Inferior parietal cortex (tissue), 1 donor: ENCODE data around the gene MGRN1.

ENCODE experiments used
- DNase-seq: peaks from one replicate; pipeline ENCODE4 v3.0.0-alpha.2; 2016; ENCODE audit errors: extremely low spot score

Gene MGRN1

DNA sequence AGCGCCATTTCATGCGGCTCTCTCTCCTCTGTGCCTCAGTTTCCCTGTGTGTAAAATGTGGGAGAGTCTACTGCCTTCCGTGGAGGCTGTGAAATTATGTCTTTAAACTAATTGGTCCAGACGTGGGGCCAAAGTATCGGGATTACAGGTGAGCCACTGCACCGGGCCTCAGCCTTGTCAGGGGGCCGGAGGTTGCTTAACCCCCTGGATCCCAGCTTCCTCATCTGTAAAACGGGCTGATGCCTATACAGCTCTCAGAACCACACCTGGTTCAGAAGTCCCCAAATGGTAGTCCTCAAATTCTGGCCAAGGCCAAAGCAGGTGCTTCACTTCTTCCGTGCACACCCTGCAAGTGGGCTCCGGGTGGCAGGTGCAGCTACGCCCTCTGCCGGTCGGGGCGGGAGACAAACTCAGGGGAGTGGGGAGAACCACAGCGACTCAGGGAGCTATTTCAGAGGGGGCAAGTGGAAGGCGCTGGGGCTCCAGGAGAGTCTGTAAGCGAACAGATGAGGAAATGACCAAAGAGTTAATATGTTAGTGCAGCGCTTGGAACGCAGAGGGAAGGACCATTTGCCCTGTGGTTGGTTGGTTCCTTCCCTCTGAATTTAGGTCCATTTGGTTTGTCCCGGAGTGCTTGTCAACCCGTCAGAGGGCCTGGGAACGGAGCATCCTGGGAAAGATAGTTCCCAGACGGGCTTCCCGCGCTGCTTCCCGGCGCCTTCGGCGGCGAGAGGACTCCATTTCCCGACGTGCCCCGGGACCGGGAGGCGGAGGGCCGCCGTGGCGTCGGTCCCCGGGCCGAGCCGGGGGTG, at the start of gene MGRN1:
TSS of gene MGRN1 (plus strand) at position 812 of the 812 bp plus-strand sequence. CDS start 135 bp downstream, outside the sequence.
- DNase-seq = peak; percentile 96

DNA sequence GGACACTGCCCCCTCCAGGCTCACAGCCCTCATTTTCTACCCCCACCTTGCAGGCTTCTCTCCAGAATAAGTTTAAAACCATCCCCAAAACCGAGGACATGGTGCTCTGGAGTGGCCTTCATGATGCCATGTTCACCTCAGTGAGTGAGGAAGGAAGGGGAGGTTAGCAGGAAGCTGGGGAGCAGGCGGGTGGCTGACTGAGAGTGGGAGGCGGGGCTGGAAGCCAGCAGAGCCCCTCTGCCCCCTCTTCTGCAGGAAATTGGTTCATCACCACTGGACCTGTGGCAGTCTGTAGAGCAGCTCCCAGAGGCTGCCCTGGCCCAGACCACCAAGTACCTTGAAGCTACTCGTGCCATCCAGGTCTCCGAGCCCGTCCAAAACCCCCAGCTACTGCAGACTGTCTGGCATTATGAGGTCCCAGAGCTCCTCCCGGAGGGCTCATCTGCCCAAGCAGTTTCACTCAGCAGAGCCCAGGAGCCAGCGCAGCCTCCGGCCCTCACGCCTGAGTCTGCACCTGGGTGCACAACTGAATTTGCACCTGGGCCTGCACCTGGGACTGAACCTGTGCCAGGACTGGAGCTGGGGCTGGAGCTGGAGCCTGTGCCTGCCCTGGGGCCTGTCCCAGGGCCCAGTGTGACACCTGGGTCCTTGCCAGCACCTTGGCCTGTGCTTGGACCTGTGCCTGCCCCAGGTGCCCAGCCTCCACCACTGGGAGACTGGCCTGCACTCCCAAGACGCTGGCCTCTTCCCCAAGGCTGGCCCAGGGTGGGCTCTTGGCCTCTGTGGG, 49.5 kb upstream of the MGRN1 start:
- DNase-seq = no peak

DNA sequence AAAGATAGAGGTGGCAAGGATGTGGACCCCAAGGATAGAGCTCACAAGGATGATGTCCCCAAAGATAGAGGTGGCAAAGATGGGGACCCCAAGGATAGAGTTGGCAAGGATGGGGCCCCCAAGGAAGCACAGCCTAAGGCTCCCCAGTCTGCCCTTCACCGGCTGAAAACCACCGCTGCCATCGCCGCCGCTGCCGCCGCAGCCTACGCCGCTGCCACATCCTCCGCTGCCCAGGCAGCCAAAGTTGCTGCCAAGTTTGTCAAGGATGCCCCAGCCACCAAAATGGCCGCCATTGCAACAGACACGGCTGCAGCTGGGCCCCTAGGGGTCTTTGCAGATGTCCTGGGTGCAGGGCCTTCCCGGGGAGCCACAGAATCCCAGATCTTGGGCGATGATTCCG, 48.6 kb upstream of the MGRN1 start:
- no peak for DNase-seq

DNA sequence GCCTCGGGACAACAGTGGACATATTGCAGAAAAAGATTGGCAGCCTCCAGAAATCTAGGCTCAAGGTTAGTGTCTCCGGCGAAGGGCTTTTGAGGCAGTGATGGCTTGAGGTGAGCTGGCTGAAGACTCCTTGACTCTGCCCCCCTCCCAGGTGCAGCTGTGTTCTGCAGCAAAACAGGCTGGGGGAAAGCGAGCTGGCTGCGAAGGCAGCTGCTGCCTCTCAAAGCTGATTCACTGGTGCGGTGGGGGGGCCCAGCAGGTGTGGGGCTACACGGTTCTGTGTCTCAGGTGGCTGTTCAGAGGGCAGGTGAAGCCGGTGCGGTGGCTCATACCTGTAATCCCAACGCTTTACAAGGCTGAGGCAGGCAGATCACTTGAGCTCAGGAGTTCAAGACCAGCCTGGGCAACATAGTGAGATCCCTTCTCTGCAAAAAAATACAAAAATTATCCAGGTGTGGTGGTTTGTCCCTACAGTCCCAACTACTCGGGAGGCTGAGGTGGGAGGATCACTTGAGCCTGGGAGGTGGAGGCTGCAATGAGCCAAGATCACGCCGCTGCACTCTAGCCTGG, 45.6 kb upstream of the MGRN1 start:
- no peak for DNase-seq

DNA sequence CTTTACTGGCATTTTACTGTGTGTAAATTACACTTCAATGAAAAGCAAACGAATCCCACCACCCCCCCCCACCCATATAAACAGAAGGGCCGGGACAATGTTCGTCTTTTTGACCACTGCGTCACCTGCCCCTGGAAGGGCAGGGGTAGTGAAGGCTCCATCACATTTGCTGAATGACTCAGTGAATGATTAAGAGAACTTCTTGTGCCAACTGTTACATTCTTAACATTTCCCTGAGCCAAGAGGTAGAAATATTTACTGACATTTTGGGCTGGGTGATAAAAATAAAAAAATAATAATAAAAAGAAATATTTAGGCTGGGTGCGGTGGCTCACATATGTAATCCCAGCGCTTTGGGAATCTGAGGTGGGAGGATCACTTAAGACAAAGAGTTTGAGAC, 44.4 kb upstream of the MGRN1 start:
- DNase-seq = no peak

DNA sequence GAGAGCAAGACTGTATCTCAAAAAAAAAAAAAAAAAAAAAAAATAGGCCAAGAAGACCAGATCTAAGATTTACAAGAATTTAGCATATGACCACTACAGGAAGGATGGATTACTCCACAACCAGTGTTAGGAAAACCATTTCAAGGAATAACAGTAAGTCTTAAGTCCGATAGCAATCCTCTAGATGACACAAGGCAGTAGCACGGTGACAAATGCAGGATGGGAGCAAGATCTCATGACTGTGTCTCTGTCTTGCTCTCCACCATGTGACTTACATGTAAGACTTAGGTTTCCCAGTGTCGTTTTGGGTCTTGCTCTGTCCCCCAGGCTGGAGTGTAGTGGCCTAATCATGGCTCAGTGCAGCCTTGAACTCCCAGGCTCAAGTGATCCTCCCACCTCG, 40.7 kb upstream of the MGRN1 start:
- no peak for DNase-seq

DNA sequence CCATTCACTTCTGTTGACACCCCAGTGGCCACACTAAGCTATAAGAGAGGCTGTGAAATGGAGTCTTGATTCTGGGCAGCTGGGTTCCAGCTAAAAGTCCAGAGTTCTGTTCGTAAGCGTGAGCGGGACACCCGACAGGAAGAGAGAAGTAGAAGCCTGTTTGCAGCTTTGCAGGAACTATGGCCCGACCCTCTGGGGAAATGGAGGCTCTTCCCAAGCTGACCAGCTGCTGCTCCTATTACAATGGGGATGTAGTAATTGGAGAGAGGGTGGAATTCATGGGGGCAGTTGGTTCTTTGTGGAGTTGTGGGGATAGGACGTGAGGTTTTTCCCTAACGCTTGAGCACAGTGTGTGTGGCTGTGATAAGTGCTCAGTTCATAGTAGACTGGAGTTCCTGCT, 38.3 kb upstream of the MGRN1 start:
- DNase-seq = no peak

DNA sequence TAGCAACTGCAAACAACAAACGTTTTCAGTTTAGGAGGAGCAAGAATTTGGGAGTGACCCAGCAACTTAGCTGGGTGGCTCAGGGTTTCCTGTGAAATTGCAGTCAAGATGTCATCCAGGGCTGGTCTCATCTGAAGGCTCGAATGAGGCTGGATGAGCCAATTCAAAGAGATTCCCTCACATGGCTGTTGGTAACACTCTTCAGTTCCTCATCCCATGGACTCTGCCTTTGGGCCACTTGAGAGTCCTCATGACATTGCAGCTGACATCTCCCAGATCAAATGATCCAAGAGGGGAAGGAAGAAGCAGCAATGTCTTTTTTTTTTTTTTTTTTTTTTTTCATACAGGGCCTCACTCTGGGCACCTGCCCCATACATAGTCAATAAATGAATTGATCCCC, 36.2 kb upstream of the MGRN1 start:
- DNase-seq = no peak

DNA sequence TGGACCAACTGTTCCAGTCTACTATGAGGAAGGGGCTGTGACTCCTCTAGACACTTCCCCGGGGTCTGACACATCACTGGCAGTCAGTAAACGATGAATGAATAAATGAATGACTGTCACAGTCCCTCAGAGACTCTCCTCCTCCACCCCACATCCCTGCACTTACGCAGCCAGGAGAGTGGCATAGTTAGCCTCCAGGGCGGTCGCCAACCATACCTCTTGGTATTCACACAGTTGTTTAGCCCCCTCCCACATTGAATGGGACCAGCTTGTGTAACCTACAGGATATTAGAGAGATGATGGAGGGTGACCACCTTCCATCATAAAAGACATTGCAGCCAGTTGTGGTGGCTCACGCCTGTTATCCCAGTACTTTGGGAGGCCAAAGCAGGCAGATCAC, 35.7 kb upstream of the MGRN1 start:
- no peak for DNase-seq

DNA sequence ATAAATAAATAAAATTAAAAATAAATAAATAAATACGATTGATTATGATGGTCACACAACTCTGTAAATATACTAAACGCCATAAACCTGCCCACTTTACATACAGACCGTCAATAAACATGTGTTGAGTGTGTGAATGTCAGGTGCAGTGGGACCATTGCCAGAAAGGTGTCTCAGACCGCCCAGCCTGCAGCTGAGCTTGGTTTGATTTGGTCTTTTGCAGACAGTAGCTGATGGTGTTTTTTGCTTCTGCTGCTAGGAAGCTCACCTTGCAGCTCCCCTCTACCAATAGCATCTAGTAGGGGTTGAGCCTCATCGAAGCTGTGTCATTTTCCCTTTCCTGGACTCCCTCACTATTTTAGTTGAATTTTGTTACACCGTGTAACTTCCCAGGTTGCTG, 33.4 kb upstream of the MGRN1 start:
- DNase-seq = no peak

DNA sequence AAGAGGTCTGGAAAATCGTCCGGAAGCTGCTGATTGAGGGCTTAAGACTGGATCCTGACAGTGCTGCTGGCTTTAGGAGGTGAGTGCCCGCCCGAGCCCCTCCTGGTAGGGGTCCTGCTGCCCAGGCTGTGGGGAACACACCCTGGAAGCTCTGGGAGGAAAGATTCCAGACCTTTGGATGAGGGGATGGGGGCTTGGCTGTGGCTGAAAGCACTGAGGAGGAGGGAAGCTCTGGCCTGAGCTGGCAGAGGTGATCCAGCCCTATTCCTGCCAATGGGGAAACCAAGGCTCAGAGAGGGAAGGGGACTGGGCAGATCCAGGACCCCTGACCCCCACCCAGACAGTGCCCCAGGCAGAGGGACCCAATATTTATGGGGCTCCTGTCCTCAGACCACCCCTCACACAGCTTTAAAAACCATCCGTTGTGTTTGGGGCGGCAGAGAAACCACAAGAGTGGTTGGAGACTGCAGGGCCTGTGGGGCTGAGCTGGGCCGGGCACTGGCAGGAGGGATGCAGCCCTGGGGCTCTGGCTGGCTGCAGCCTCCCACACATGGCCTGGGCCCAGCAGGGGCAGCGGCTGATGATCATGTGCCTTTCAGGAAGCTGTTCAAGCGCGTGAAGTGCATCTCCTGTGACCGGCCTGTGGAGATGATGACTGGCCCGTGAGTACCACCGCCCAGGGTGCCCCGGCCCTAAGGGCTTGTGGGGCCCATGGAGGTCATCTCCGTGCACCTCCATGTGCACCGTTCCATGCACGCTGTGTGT, 32.7 kb upstream of the MGRN1 start:
- DNase-seq = no peak

DNA sequence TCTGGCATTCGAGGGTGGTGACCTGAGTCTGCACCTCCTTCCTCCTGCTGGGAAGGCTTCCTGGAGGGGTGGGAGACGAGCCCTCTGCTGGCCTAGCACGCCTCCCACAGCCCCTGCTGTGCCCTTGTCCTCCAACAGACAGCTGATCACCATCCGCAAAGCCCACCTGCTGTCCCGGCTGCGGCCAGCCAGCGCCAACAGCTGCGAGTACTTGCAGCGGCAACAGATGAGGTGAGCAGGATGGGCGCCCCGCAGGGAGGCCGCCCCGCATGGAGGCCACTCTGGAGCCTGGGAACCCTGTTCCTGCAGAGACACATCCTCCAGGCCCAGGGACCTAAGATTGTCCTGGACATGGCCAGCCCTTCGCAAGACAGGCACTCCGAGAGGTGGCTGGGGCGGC, 31.5 kb upstream of the MGRN1 start:
- no peak for DNase-seq

DNA sequence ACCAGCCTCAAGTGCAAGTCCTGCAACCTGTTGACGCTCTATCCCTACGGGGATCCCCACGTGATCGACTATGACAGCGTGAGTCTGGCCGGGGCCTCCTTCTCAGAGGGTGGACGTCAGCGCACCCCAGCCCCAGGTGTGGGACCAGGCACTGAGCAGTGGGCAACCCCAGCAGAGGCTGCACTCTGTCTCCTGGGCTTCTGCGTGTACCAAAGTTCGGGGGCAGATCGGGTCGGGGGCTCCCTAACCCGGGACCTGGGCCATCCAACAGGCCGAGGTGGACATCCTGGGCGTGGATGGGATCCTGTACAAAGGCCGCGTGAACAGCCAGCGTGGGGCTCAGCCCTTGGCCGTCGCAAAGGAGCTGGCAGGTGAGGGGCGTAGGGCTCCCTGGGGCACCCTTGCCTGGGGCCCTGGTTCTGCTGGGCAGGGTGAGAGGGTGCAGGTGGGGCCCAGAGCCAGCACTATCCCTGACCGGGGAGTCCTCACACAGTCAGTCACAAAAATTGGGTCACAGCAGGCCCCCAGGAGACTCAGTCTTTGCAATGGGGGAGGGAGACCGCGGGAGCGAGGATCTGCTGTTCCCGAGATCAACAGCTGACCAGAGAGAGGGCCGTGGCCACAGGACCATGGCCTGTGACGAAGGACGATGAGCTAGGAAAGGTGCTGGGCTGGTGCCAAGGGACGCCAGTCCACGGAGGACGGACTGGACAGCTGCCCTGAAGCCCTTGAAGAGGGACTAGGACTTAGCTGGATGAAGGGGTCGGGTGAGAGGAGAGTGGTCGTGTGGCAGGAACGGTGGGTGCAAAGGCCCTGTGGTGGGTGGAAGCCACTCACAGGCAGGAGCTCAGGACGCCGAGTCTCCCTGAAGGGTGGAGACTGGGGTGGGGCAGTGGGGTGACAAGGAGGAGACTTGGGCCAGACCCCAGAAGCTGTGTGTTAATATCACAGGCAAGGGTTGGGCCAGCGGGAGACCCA, 29.9 kb upstream of the MGRN1 start:
- no peak for DNase-seq

DNA sequence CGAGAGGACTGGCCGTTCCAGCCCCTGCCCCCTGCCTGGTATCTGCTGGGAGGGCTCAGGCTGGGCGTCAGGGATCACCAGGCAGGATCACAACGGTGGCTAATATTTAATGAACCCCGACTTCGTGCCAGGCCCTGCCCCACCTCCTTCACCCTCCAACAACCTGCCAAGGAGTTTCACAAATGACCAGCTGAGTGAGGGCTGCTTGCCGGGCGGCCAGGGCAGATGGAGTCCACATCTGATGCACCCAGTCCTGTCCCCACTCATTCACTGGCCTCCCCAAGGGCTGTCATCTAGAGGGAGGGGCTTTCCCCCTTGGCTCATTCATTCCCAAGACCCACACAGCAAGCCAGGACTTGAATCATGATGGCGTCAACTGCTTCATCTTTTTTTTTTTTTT, 27.5 kb upstream of the MGRN1 start:
- DNase-seq = no peak

DNA sequence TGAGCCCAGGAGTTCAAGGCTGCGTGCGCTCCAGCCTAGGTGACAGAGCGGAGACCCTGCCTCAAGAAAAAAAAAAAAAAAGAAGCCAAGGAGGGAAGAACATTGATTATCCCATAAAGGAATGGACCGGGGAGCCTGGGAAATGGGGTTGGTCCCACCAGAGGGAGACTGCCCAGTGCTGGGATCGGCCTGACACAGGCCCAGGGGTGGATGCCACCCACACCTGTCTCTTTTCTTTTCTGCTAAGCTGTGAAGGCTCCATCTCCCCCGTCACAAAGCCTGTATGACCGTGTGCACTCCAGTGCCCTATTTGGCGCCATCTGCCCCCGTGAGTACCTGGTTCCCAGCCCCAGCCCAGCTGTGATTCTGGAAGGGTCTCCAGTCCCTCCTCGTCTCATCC, 25.6 kb upstream of the MGRN1 start:
- DNase-seq = no peak

DNA sequence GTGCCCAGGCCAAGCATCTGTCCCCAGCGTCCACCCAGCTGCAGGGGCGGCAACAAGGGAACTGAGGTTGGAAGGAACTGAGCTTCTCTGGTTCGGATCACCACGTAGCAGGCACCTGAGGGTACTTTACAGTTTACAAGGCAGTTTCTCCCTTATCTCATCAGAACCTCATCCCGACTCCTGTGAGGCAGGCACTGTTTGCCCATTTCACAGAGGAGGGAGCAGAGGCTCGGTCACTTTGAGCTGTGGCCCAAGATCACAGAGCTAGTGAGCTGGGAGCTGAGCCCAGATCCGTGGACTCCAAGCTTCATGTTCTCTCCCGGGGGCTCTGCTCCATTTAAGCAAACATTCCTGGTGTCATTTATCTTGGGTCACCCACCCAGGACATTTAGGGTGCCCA, 25.1 kb upstream of the MGRN1 start:
- no peak for DNase-seq

DNA sequence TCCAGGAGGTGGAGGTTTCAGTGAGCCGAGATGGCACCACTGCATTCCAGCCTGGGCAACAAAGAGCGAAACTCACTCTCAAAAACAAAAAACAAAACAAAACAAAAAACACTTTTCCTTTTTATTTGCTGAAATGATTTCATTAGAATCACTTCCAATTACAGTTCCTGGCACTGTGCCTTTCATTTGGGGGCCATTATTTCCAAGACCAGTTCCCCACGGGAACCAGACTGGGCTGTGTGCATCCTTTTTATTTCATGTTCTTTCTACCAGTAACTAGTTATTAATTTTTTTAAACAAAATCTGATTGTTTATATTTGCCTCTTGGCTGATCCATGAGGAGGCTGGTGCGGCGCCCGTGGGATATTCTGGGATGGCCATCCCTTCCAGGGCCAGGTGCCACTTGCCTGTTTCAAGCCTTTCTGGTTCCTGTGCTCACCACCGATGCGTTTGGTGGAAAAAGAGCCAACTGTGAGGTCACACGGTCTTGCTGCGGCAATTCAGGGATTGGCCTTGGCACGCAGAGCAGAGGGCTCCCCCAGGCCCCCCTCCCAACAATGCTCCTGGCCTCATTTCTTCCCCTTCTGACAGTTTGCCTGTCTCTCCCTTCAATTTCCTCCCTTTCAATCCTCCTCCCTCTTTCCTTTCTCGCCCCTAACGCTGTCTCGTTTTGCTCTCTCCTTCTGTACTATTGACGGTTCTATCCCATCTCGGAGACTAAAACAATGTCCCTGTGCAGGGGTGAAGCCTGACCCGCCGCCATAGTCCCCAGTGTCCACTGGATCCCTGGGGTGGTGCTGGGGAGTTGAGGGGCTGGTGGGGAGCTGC, 23.4 kb upstream of the MGRN1 start:
- DNase-seq = no peak

DNA sequence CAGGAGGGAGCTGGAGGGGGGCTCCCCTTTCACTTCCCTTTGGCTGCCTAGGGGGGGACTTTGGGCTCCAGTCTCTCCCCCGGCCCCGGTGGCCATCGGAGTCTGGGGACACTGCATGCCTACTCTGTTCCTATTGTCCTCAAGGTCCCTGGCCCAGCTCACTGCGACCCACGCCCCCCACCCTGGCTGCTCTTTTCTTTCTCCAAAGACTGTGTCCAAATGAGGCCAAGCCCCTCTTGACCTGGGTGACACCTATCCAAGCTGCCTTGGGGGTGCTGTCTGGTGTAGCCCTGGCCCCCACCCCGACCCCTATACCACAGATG, 22.8 kb upstream of the MGRN1 start:
- no peak for DNase-seq

DNA sequence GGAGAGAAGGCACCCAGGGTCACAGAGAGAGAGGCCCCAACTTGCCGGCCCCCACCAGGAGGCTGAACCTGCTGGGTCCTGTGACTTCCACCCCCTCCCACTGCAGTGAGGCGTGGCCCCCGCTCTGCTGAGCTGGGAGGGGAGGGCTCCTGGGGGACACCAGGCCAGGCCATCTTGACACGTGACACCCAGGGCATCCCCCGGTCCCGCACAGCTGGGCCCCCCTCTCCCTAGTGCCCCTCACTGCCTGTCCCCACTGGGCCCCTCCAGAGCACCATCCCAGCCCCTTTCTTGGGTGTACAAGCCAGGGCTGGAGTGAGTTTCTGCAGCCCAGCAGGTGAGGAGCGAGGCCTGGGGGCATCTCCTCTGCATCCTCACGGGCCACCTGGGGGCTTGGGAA, 22.3 kb upstream of the MGRN1 start:
- DNase-seq = no peak

DNA sequence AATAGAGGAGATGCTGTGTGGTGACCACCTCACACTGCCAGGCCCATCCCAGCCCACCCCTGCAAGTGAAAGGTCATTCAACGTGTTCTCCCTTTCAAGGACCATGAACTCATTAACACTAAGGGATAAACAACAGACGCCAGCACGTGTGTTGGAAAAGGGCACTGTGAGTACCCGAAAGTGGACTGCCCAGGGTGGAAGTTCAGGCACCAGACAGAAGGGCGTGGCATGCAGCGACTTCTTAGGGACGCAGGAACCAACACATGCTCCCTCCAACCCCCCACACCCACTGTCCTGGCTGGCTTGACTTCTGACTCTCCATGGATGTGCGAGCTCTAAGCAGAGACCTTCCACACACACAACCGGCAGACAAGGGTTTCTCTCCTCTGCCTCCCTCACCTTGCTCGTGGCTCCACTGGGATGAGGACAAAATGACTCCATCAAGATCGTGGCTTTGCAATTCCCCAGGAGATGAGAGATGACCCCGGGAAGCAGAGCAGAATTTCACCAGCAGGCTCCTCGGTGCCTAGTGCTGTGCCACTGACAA, 20.9 kb upstream of the MGRN1 start:
- no peak for DNase-seq
